ENCODE measurements around the gene FIP1L1. TPM values are rescaled to one million over a fixed set of nuclear protein-coding genes. Genes with fewer than 3 reads are reported as not detected.

FIP1L1 gene
- total RNA-seq, 1 donor from 2014 or later, result 56.4 TPM

DNA sequence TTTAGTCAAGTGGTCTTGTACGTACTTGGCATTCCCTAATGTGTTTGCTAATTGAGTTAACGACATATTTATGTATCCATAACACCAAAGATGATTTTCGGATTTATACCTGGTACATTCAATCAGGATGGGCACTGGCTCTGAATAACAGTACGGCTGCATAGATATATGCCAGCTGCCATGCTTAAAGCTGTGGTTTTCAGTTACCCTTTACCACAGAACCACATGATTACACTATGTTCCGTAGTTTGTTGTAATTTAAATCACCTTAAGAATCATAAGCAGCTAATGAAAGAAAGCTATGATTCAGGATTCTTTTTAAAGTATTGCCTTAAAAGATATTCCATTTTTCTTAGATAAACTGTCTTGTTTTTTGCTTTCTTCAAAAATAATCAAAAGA, 53.6 kb downstream of the FIP1L1 start:
- Histone ChIP-seq H3K36me3 (ENCODE audit: control insufficient read depth in 3 of 3, insufficient read depth in 3 of 3, low read length in 3 of 3) (peaks cover 3 to 25% (median 18%) of the 10 kb centered on the region in 3 donors), H3K27me3 (ENCODE audit: control insufficient read depth in 3 of 3, insufficient read depth in 3 of 3, low read length in 3 of 3) (no peaks in the 10 kb centered on the region), H3K4me3 (ENCODE audit: low read length in 3 of 3) (no peak overlapping the region), H3K9ac (ENCODE audit: low read depth in 1 of 3, low read length in 3 of 3) (no peak overlapping the region), H3K27ac (ENCODE audit: low read depth, low read length) (no peak overlapping the region), H3K9me3 (ENCODE audit: control insufficient read depth in 3 of 3, low read length in 3 of 3) (no peaks in the 10 kb centered on the region), H3K4me1 (ENCODE audit: control insufficient read depth in 3 of 3, insufficient read depth in 3 of 3, low read length in 3 of 3) (no peaks in the 10 kb centered on the region)

DNA sequence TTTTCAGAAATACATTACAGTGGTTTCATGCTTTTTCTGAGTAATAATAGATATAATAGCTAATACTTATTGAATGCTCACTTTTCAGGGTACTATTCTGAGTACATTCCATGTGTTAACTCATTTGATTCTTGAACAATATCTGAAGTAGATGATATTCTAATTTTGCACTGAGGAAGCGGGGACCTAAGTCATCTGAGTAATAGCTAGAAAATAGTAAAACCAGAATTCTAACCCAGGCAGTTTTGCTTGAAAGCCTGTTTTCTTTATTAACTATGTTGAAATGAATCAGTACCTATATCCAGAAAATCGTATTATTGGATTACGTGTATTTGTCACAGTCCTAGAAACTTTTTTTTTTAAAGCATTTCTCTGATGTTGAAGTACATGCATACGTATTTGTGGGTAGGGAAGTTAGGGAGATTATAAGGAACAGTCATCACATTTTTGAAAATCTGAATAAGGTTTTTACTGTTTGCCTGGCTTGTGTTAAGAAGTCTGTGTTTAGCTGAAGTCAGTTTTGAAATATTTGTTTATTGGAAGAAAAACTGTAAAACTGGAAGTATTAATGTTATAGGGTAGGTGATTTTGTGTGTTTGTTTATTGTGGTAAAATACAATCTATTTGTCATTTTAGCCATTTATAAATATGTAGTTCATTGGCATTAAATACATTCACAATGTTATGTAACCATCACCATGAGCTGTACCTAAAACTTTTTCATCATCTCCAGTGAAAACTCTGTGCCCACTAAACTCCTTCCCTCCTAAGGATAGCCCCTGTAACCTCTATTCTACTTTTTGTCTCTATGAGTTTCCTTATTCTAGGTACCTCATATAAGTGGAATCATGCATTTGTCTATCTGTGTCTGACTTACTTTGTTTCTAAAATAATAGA, 55.3 kb downstream of the FIP1L1 start:
- H3K9ac ChIP-seq (ENCODE audit: low read depth in 1 of 3, low read length in 3 of 3), result no peak overlapping the region
- H3K27ac ChIP-seq (ENCODE audit: low read depth, low read length), result no peak overlapping the region
- H3K9me3 ChIP-seq (ENCODE audit: control insufficient read depth in 3 of 3, low read length in 3 of 3), result no peaks in the 10 kb centered on the region
- peaks cover 3 to 19% (median 18%) of the 10 kb centered on the region in 3 donors for H3K36me3 ChIP-seq (ENCODE audit: control insufficient read depth in 3 of 3, insufficient read depth in 3 of 3, low read length in 3 of 3)
- no peaks in the 10 kb centered on the region for H3K27me3 ChIP-seq (ENCODE audit: control insufficient read depth in 3 of 3, insufficient read depth in 3 of 3, low read length in 3 of 3)
- no peak overlapping the region for H3K4me3 ChIP-seq (ENCODE audit: low read length in 3 of 3)
- no peaks in the 10 kb centered on the region for H3K4me1 ChIP-seq (ENCODE audit: control insufficient read depth in 3 of 3, insufficient read depth in 3 of 3, low read length in 3 of 3)

DNA sequence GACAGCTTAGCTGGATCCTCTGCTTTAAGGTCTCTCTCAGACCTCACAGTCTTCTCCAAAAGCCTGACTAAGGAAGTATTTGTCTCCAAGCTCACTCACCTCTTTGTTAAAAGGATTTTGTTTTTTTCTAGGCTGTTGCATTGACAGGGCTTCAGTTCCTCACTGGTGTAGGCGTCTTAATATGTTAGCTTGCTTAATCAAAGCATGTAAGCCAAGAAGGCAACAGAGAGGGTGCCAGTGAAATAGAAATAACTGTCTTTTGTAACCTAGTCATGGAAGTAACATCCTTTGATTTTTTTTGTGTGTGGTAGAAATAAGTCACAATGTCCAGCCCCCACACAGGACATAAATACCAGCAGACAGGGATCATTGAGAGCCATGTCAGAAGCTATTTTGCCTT, 58.8 kb downstream of the FIP1L1 start:
- Histone ChIP-seq H3K9me3 (ENCODE audit: control insufficient read depth in 3 of 3, low read length in 3 of 3) (no peaks in the 10 kb centered on the region), H3K4me3 (ENCODE audit: low read length in 3 of 3) (no peak overlapping the region), H3K27me3 (ENCODE audit: control insufficient read depth in 3 of 3, insufficient read depth in 3 of 3, low read length in 3 of 3) (no peaks in the 10 kb centered on the region), H3K27ac (ENCODE audit: low read depth, low read length) (no peak overlapping the region), H3K4me1 (ENCODE audit: control insufficient read depth in 3 of 3, insufficient read depth in 3 of 3, low read length in 3 of 3) (no peaks in the 10 kb centered on the region), H3K36me3 (ENCODE audit: control insufficient read depth in 3 of 3, insufficient read depth in 3 of 3, low read length in 3 of 3) (peaks cover 0 to 4% (median 0%) of the 10 kb centered on the region in 3 donors), H3K9ac (ENCODE audit: low read depth in 1 of 3, low read length in 3 of 3) (no peak overlapping the region)

DNA sequence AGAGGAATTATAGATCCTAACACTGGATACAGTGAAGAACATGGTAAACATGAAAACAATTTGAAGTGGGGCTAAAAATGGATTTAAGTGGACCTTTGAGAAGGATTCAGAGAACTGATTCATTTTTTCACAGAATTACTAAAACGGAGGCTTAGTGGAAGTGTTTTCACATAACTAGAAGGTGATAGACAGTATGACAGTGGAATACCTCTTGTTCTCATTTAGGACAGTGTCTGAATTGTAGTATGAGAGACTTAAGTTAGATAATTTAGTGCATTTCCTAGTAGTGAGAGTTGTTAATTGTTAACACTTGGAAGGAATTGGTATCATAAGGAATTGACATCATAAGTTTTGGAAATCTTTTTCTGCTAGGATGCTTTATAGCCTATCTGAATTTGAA, 64.1 kb downstream of the FIP1L1 start:
- Histone ChIP-seq H3K36me3 (ENCODE audit: control insufficient read depth in 3 of 3, insufficient read depth in 3 of 3, low read length in 3 of 3) (peaks cover 8 to 11% (median 10%) of the 10 kb centered on the region in 3 donors), H3K9ac (ENCODE audit: low read depth in 1 of 3, low read length in 3 of 3) (no peak overlapping the region), H3K27me3 (ENCODE audit: control insufficient read depth in 3 of 3, insufficient read depth in 3 of 3, low read length in 3 of 3) (no peaks in the 10 kb centered on the region), H3K9me3 (ENCODE audit: control insufficient read depth in 3 of 3, low read length in 3 of 3) (no peaks in the 10 kb centered on the region), H3K4me1 (ENCODE audit: control insufficient read depth in 3 of 3, insufficient read depth in 3 of 3, low read length in 3 of 3) (no peaks in the 10 kb centered on the region), H3K4me3 (ENCODE audit: low read length in 3 of 3) (no peak overlapping the region), H3K27ac (ENCODE audit: low read depth, low read length) (no peak overlapping the region)

DNA sequence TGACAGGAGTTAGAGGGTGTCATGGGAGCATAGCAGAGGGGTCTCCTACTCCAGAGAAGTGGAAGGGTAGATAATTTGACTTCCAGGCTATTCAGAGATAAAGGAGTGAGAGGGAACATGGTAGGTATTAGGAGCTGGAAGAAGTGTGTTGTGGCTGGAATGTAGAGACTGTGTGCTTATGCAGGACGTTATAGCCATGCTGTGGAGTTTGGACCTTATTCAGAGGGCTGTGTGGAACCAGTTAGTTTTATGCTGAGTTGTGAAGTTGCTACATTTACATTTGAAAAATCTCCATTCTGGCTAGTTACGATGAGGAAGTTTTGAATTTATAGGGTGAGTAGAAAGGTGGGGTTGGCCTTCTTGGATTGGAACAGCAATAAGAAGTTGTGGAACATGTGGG, 67.5 kb downstream of the FIP1L1 start:
- Histone ChIP-seq H3K9me3 (ENCODE audit: control insufficient read depth in 3 of 3, low read length in 3 of 3) (no peaks in the 10 kb centered on the region), H3K27ac (ENCODE audit: low read depth, low read length) (no peak overlapping the region), H3K4me3 (ENCODE audit: low read length in 3 of 3) (no peak overlapping the region), H3K9ac (ENCODE audit: low read depth in 1 of 3, low read length in 3 of 3) (no peak overlapping the region), H3K4me1 (ENCODE audit: control insufficient read depth in 3 of 3, insufficient read depth in 3 of 3, low read length in 3 of 3) (no peaks in the 10 kb centered on the region), H3K27me3 (ENCODE audit: control insufficient read depth in 3 of 3, insufficient read depth in 3 of 3, low read length in 3 of 3) (no peaks in the 10 kb centered on the region), H3K36me3 (ENCODE audit: control insufficient read depth in 3 of 3, insufficient read depth in 3 of 3, low read length in 3 of 3) (peaks cover 8 to 11% (median 10%) of the 10 kb centered on the region in 3 donors)

DNA sequence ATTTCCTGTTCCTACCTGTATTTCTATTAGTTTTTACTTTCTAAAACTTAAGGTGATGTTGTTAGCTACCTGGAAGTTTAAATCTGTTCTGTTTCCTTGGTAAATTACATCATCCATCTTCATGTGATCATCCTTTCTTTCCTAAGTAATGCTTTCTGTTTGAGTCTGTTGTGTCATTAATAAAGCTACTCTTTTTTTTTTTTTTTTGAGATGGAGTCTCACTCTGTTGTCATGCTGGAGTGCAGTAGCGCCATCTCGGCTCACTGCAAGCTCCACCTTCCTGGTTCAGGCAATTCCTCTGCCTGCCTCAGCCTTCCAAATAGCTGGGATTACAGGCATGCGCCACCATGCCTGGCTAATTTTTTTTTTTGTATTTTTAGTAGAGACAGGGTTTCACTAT, 73.3 kb downstream of the FIP1L1 start:
- peaks cover 0 to 3% (median 0%) of the 10 kb centered on the region in 3 donors for H3K4me1 ChIP-seq (ENCODE audit: control insufficient read depth in 3 of 3, insufficient read depth in 3 of 3, low read length in 3 of 3)
- H3K9ac ChIP-seq (ENCODE audit: low read depth in 1 of 3, low read length in 3 of 3), result no peak overlapping the region
- H3K9me3 ChIP-seq (ENCODE audit: control insufficient read depth in 3 of 3, low read length in 3 of 3), result no peaks in the 10 kb centered on the region
- no peak overlapping the region for H3K4me3 ChIP-seq (ENCODE audit: low read length in 3 of 3)
- H3K36me3 ChIP-seq (ENCODE audit: control insufficient read depth in 3 of 3, insufficient read depth in 3 of 3, low read length in 3 of 3), result peaks cover 3 to 23% (median 15%) of the 10 kb centered on the region in 3 donors
- no peak overlapping the region for H3K27ac ChIP-seq (ENCODE audit: low read depth, low read length)
- H3K27me3 ChIP-seq (ENCODE audit: control insufficient read depth in 3 of 3, insufficient read depth in 3 of 3, low read length in 3 of 3), result no peaks in the 10 kb centered on the region

DNA sequence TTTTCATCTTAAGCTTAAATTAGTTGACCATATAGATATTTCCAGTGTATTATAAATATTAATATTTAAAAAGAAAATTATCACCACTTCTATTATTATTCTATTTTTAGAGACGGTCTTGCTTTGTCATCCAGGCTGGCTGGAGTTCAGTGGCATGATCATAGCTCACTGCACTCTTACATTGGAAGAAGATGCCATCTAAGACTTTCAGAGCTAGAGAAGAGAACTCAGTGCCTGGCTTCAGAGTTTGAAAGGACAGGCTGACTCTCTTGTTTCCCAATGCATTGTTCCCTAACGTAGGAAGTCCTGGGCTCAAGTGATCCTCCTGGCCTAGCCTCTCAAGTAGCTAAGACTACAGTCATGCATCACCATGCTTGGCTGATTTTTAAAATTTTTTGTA, 75.9 kb downstream of the FIP1L1 start:
- Histone ChIP-seq H3K36me3 (ENCODE audit: control insufficient read depth in 3 of 3, insufficient read depth in 3 of 3, low read length in 3 of 3) (peaks cover 3 to 24% (median 17%) of the 10 kb centered on the region in 3 donors), H3K27me3 (ENCODE audit: control insufficient read depth in 3 of 3, insufficient read depth in 3 of 3, low read length in 3 of 3) (no peaks in the 10 kb centered on the region), H3K4me1 (ENCODE audit: control insufficient read depth in 3 of 3, insufficient read depth in 3 of 3, low read length in 3 of 3) (peaks cover 0 to 3% (median 0%) of the 10 kb centered on the region in 3 donors), H3K9ac (ENCODE audit: low read depth in 1 of 3, low read length in 3 of 3) (no peak overlapping the region), H3K9me3 (ENCODE audit: control insufficient read depth in 3 of 3, low read length in 3 of 3) (no peaks in the 10 kb centered on the region), H3K27ac (ENCODE audit: low read depth, low read length) (no peak overlapping the region), H3K4me3 (ENCODE audit: low read length in 3 of 3) (peak overlapping the region in 1 of 3 donors; percentile 33)

DNA sequence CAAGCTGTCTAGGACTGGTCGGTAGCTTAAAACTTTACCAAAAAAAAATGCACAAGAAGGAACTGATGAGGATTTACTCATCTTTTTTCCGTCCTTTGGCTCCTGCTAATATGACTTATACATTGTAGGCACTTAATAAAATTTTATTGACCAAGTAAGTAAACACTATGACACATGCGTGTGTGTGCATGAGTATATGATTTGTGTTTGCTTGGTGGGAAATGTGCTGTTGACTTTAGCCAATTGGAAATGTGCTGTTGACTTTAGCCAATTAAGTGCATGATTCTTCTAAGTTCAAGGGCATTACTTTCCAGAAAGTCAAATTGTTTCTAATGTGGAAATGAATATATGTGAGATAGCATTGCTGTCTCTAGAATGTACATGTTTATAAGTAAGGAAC, 78.3 kb downstream of the FIP1L1 start:
- H3K4me3 ChIP-seq (ENCODE audit: low read length in 3 of 3), result no peak overlapping the region
- H3K4me1 ChIP-seq (ENCODE audit: control insufficient read depth in 3 of 3, insufficient read depth in 3 of 3, low read length in 3 of 3), result peaks cover 0 to 3% (median 0%) of the 10 kb centered on the region in 3 donors
- no peak overlapping the region for H3K27ac ChIP-seq (ENCODE audit: low read depth, low read length)
- no peak overlapping the region for H3K9ac ChIP-seq (ENCODE audit: low read depth in 1 of 3, low read length in 3 of 3)
- H3K36me3 ChIP-seq (ENCODE audit: control insufficient read depth in 3 of 3, insufficient read depth in 3 of 3, low read length in 3 of 3), result peaks cover 8 to 35% (median 27%) of the 10 kb centered on the region in 3 donors
- H3K27me3 ChIP-seq (ENCODE audit: control insufficient read depth in 3 of 3, insufficient read depth in 3 of 3, low read length in 3 of 3), result no peaks in the 10 kb centered on the region
- H3K9me3 ChIP-seq (ENCODE audit: control insufficient read depth in 3 of 3, low read length in 3 of 3), result no peaks in the 10 kb centered on the region

DNA sequence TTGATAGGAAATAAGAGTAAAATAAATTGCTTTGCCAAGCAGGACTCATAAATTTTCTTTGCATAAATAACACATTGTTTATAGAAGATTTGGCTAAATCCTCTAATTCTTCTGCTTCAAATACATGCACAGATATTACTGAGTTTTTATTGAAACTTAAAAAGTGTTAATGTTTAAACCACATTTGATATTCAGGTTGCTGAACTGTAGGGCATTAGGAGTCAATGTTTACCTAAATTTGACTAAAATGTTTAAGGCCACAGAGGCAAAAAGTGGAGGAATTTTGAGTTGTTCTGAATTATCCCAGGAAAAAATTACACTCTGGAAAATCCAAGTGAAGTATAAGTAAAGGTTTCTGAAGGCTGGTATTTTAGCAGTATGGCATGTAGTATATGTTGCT, 78.7 kb downstream of the FIP1L1 start:
- H3K4me1 ChIP-seq (ENCODE audit: control insufficient read depth in 3 of 3, insufficient read depth in 3 of 3, low read length in 3 of 3), result peaks cover 0 to 3% (median 0%) of the 10 kb centered on the region in 3 donors
- no peak overlapping the region for H3K4me3 ChIP-seq (ENCODE audit: low read length in 3 of 3)
- H3K27me3 ChIP-seq (ENCODE audit: control insufficient read depth in 3 of 3, insufficient read depth in 3 of 3, low read length in 3 of 3), result no peaks in the 10 kb centered on the region
- no peak overlapping the region for H3K27ac ChIP-seq (ENCODE audit: low read depth, low read length)
- H3K36me3 ChIP-seq (ENCODE audit: control insufficient read depth in 3 of 3, insufficient read depth in 3 of 3, low read length in 3 of 3), result peaks cover 8 to 39% (median 31%) of the 10 kb centered on the region in 3 donors
- no peaks in the 10 kb centered on the region for H3K9me3 ChIP-seq (ENCODE audit: control insufficient read depth in 3 of 3, low read length in 3 of 3)
- H3K9ac ChIP-seq (ENCODE audit: low read depth in 1 of 3, low read length in 3 of 3), result no peak overlapping the region

DNA sequence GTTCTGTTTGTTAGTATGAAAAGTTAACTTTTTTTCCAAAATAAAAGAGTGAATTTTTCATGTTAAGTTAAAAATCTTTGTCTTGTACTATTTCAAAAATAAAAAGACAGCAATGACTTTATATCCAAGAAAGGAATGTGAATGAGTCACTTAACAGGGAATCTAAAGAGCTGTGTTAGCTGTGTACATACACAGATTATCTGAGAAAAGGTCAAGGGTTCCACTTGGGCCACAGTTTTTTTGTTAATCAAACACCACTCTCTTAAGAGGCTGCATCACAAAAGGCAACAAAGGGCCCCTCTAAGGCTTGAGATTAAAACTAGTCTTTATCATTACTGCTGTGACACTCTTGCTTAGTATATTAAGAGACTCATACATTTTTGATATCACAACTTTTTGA, 82.1 kb downstream of the FIP1L1 start:
- Histone ChIP-seq H3K4me3 (ENCODE audit: low read length in 3 of 3) (no peak overlapping the region), H3K36me3 (ENCODE audit: control insufficient read depth in 3 of 3, insufficient read depth in 3 of 3, low read length in 3 of 3) (peaks cover 5 to 35% (median 29%) of the 10 kb centered on the region in 3 donors), H3K27ac (ENCODE audit: low read depth, low read length) (no peak overlapping the region), H3K4me1 (ENCODE audit: control insufficient read depth in 3 of 3, insufficient read depth in 3 of 3, low read length in 3 of 3) (no peaks in the 10 kb centered on the region), H3K27me3 (ENCODE audit: control insufficient read depth in 3 of 3, insufficient read depth in 3 of 3, low read length in 3 of 3) (no peaks in the 10 kb centered on the region), H3K9ac (ENCODE audit: low read depth in 1 of 3, low read length in 3 of 3) (no peak overlapping the region), H3K9me3 (ENCODE audit: control insufficient read depth in 3 of 3, low read length in 3 of 3) (no peaks in the 10 kb centered on the region)

Data from skeletal muscle tissue (tissue), 4 donors.